ENCODE measurements around the gene PLPP3. TPM values are rescaled to one million over a fixed set of nuclear protein-coding genes. Genes with fewer than 3 reads are reported as not detected.

The PLPP3 gene
- total RNA-seq, 4 donors from 2014 or later = 76.3 to 315 (median 140) TPM

DNA sequence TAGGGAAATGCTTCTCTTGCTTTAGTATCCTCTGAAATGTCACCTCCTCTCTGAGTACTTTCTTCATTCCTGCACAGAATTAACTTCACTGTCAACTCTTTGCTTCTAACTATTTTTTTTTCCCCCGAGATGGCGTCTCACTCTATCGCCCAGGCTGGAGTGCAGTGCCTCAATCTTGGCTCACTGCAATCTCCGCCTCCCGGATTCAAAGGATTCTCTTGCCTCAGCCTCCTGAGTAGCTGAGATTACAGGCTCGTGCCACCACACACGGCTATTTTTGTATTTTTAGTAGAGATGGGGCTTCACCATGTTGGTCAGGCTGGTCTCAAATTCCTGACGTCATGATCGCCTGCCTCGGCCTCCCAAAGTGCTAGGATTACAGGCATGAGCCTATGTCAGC lies 1.4 kb upstream of the PLPP3 start:
- no peaks in the 10 kb centered on the region for H3K9me3 ChIP-seq
- no peak overlapping the region for H3K27ac ChIP-seq
- intact Hi-C loops (cut with DNase I; ENCODE audit: low total_unique reads) = loop anchor here (5.0 kb wide), 1 partner anchor 1293 kb away; no protein-coding TSS in a partner anchor
- H3K4me1 ChIP-seq = no peaks in the 10 kb centered on the region
- no peak for DNase-seq
- H3K36me3 ChIP-seq = no peaks in the 10 kb centered on the region
- TF ChIP-seq POLR2A (IDR thresholded peaks at IDR 0.05) = no peak
- TF ChIP-seq, protein P1, sequence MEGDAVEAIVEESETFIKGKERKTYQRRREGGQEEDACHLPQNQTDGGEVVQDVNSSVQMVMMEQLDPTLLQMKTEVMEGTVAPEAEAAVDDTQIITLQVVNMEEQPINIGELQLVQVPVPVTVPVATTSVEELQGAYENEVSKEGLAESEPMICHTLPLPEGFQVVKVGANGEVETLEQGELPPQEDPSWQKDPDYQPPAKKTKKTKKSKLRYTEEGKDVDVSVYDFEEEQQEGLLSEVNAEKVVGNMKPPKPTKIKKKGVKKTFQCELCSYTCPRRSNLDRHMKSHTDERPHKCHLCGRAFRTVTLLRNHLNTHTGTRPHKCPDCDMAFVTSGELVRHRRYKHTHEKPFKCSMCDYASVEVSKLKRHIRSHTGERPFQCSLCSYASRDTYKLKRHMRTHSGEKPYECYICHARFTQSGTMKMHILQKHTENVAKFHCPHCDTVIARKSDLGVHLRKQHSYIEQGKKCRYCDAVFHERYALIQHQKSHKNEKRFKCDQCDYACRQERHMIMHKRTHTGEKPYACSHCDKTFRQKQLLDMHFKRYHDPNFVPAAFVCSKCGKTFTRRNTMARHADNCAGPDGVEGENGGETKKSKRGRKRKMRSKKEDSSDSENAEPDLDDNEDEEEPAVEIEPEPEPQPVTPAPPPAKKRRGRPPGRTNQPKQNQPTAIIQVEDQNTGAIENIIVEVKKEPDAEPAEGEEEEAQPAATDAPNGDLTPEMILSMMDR (IDR thresholded peaks at IDR 0.05) = no peak
- H3K27me3 ChIP-seq = no peaks in the 10 kb centered on the region
- H3K4me3 ChIP-seq = no peak overlapping the region

DNA sequence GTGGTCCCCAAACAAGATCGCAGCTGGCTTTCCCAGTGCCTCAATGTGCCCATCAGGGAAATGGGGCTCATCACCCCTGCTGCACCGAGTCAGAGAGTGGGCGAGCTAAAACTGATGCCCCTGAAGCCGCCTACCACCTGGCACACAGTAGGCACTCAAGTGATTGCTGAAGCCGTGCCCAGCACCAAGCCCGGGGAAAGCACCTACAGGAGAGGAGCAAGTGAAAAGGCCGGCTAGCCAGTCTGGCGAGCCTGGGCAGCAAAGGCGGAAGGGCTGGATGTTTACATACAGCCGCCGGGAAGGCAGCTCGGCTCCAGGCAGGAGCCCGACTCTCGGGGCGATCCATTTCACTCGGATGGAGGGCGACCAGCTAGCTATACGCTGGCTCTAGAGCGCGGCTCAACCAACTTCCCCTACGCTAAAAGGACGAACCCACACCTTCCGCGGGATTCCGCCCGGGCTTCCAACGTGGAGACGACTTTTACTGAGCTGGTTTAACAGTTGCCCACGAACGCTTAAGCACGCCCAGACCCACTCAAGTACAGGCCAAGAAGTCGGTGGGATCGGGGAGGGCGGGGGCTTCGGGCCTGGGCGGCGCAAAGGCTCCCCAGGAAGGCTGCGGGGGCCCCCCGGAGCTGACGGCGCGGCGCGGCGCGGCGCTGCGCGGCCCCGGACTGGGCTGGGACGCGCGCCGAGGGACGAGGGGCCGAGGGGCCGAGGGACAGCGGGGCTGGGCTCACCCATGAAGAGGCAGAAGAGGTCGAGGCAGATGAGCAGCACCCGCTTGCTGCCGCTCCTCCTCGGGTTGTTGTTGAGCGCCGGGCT lies 1.0 kb downstream of the PLPP3 start:
- peak; percentile 48 to 50 for DNase-seq
- no peaks in the 10 kb centered on the region for H3K4me1 ChIP-seq

DNA sequence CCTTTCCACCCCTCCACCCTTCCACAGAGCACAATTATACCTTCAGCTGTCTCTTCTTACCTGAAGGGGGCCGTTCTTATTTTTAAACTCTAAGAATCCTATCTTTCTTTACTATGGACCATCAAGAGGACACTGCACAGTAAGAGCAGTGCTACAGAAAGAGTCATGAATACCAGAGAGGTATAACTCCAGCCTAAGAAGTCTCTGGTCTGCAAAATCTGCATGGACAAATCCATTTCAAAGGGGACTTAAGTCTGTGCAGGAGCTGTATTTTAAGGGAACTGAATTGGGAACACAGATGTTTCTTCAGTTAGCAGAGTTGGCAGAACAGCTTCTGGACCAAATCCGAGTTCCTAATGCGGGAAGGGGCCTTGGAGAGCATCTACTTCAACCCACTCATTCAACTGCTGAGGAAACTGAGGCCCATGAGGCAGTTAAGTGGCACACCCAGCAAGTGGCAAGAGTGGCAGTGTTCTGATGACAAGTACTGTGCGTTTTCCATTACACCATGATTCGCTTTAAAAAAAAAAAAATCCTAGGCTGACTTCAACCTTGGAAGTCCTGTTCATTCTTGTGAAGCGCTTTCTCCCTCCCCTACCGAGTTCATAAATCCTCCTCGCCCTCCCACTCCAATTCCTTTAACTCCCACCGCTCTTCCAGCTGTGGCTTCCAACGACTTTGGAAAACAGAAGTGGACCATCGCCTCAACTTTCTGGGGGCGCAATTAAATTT lies 1.8 kb downstream of the PLPP3 start:
- H3K36me3 ChIP-seq = no peaks in the 10 kb centered on the region
- peak overlapping the region; percentile 92 to 99 for H3K27ac ChIP-seq
- H3K9me3 ChIP-seq = no peaks in the 10 kb centered on the region
- DNase-seq = no peak
- intact Hi-C loops (cut with DNase I; ENCODE audit: low total_unique reads) = loop anchor here (10.0 kb wide), 1 partner anchor 1203 kb away; no protein-coding TSS in a partner anchor
- peak overlapping the region; percentile 76 to 77 for H3K4me3 ChIP-seq
- no peak for TF ChIP-seq POLR2A (IDR thresholded peaks at IDR 0.05)
- TF ChIP-seq, protein P1 (IDR thresholded peaks at IDR 0.05) = no peak
- no peaks in the 10 kb centered on the region for H3K4me1 ChIP-seq
- no peaks in the 10 kb centered on the region for H3K27me3 ChIP-seq

More for the DNA sequence above, 1.0 kb downstream of the PLPP3 start:
- H3K27ac ChIP-seq = peak overlapping the region; percentile 92 to 99
- H3K36me3 ChIP-seq = no peaks in the 10 kb centered on the region
- intact Hi-C loops (cut with DNase I; ENCODE audit: low total_unique reads) = loop anchor here (10.0 kb wide), 1 partner anchor 1204 kb away; no protein-coding TSS in a partner anchor
- peak overlapping the region; percentile 76 to 77 for H3K4me3 ChIP-seq
- TF ChIP-seq, protein P1 (IDR thresholded peaks at IDR 0.05) = no peak
- no peak for TF ChIP-seq POLR2A (IDR thresholded peaks at IDR 0.05)
- H3K9me3 ChIP-seq = no peaks in the 10 kb centered on the region
- H3K27me3 ChIP-seq = no peaks in the 10 kb centered on the region

DNA sequence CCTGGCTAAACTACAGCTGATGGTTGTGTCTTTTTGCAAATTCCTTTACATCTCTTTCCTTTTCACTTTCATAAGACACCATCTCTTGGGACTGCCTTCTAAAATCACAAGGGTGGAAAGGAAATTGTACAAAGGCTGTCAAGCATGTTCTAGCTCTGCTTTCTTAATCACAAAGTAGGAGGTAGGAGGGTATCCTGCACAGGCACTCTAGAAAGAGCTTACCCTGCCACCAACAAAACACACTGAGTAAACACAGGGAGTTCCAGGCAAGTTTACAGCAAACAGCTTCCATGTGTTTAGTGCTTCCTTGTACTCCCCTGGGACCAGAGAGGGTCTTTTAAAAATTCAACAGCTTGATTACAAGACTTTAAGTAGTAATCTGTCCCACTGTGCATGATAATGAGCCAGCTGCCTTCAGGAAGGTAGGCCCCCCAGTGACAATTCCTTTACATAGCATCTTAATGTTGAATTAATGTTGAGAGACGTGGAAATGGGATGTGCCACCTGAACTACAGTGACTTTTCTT lies 2.4 kb downstream of the PLPP3 start:
- H3K27ac ChIP-seq = peak overlapping the region; percentile 92 to 99
- H3K4me1 ChIP-seq = no peaks in the 10 kb centered on the region
- no peaks in the 10 kb centered on the region for H3K27me3 ChIP-seq
- no peaks in the 10 kb centered on the region for H3K9me3 ChIP-seq
- peak overlapping the region; percentile 76 to 77 for H3K4me3 ChIP-seq
- intact Hi-C loops (cut with DNase I; ENCODE audit: low total_unique reads) = loop anchor here (10.0 kb wide), 1 partner anchor 1202 kb away; no protein-coding TSS in a partner anchor
- TF ChIP-seq, protein P1 (IDR thresholded peaks at IDR 0.05) = peak; percentile 29 to 48 (median 40)
- TF ChIP-seq POLR2A (IDR thresholded peaks at IDR 0.05) = no peak
- no peak for DNase-seq
- no peaks in the 10 kb centered on the region for H3K36me3 ChIP-seq

Data from uterus (tissue), 4 donors.